GM18858 (cell line): ENCODE results near the gene ENTPD6.
"Not testable (repeated sequence)": the region's sequence is repeated elsewhere in the genome, so short reads cannot be mapped to it uniquely, and the experiment has no call there.

Experiments used
- ATAC-seq: cut with Tn5 transposase; IDR thresholded peaks from one replicate; pipeline ENCODE4 v1.9.1; 2021; ENCODE audit not compliant: unreplicated experiment

ENTPD6 gene

DNA sequence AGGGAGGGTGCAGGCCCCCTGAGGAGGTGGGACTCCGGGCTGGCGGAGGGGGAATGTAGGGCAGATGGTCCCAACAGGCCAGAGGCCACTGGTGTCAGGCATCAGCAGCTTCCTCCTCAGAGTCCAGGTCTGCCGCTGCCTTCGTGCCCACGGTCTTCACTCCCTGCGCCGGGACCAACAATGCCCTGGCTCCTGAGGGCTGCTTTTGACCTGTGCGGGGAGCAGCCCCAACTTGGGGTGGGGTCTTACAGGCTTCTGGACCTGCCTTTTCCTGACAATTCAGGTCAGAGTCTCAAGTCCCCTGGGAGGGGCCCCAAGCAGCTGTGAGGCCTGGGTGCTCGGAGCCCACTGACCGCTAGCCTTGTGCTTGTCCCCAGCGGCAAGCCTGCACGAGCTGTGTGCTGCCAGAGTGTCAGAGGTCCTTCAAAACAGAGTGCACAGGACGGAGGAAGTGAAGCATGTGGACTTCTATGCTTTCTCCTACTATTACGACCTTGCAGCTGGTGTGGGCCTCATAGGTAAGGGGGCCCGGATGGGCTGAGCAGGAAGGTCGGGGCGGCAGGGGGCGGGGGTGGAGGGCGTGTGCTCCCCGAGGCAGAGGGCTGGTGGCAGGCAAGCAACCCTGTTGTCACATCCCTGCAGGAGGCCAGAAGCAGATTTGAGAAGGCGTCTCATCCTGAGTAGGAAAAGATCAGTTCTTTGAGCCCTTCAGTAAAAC is 27.1 kb downstream of the ENTPD6 start:
- no peak for ATAC-seq

DNA sequence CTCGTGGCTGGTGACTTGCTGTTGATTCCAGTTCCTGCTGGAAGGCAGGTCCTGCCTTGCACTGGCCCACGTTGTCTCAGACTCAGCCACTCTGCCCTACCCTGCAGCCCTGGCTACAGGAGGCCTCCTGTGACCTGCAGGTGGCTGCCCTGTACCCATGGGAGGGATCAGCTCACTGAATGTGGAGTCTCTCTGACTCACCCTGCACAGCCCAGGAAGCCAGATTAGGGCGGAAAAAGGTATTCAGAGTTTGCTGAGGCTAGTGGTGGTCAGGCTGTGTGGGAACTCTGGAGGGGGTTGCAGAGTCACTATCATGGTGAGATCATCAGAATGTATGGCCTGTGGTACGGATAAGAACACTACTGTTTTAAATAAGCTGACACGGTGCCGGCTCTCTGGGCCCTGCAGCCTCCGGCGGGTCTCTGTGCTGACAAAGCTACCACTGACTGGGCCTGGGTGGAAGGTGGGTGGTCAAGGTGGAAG is 27.7 kb downstream of the ENTPD6 start:
- ATAC-seq, result no peak

DNA sequence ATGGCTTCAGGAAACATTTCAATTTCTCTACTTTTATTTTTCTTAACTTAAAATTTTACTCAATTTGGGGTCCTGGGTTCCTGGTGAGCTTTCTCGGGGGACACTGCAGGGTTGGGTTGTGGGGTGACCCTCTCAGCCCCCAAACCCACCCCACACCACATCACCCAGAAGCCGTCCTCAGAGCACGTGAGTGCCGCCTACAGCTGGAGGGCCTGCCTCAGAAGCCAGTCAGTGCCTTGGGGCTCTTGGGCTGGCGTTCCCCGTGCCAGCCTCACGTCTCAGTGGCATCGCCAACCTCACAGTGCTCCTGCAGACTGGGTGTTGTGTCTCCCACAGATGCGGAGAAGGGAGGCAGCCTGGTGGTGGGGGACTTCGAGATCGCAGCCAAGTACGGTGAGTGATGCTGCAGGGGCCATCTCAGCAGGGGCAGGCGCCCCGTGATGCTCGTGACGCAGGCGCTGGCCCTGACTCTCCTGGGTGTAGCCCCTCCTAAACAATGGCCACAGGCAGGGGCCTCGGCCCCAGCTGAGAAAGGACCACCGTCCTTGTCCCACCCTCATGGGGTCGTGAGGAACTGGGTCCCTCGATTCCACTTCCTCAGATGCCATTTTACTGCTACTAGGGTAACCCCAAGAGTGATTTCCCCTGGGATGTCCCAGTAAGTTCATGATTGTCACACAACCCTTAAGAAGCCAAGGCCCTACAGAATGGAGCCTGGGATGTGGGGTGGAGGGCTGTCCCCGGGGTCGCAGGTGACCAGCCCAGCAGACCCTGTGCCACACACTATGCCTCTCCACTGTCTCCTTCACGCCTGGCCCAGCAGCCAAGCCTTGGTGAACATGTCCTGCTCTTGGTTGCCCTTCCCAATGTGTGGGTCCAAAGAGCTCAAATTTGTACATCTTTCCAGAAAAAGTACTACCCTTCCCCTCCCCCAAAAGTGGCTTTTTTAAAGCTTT is 28.5 kb downstream of the ENTPD6 start:
- no peak for ATAC-seq

DNA sequence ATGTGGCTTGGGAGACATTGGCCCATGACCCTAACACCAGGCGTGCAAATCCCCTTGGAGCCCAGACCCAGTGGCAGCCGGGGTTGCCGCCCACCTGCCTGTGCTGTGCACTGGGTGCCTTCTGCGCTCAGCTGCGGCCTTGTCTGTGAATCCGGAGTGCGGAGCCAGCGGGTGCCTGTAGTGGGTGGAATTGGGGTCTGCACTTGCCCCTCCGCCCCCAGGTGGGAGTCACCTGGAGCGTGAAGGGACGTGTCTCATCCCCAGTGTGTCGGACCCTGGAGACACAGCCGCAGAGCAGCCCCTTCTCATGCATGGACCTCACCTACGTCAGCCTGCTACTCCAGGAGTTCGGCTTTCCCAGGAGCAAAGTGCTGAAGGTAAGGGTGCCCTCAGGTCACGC is 29.4 kb downstream of the ENTPD6 start:
- no peak for ATAC-seq

DNA sequence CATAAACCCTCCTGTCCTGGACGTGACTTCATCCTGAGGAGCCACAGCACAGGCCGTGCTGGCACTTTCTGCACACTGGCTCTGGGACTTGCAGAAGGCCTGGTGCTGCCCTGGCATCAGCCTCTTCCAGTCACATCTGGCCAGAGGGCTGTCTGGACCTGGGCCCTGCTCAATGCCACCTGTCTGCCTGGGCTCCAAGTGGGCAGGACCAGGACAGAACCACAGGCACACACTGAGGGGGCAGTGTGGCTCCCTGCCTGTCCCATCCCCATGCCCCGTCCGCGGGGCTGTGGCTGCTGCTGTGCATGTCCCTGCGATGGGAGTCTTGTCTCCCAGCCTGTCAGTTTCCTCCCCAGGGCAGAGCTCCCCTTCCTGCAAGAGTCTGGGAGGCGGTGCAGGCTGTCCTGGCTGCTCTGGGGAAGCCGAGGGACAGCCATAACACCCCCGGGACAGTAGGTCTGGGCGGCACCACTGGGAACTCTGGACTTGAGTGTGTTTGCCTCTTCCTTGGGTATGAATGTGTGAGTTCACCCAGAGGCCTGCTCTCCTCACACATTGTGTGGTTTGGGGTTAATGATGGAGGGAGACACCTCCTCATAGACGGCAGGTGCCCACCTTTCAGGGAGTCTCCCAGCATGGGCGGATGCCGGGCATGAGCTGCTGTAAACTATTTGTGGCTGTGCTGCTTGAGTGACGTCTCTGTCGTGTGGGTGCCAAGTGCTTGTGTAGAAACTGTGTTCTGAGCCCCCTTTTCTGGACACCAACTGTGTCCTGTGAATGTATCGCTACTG is 30.3 kb downstream of the ENTPD6 start:
- no peak for ATAC-seq

DNA sequence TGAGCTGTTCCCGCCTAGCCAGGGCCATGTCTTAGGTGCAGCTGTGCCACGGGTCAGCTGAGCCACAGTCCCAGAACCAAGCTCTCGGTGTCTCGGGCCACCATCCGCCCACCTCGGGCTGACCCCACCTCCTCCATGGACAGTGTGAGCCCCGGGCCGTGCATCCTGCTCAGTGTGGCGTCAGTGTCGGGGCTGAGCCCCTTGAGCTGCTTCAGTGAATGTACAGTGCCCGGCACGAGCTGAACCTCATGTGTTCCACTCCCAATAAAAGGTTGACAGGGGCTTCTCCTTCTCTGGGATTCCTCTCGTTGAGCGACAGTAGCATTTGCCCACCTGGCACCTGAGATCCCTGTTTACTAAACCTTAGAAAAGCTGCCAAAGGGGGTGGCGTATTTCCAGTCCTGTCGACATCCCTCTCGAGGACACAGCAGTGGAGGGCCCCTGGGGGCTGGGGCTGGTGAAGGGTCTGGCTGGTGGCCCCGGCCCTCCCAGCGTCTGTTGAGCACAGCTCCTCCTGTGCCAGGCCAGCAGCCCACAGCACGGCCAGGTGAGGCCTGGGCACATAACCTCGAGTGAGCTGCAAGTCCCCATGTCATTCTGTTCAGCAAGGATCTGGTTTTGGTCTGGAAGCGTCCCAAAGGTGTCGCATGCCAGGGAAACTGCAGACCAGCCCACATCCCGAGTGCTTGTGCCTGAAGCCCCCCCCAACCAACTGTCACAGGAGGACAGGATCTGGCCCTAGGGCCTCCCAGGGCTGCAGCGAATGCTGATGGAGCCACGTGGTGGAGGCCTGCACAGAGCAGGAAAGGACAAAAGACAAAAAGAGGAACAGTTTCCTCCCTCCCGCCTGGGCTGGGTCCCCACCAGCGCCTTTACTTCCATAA is 31.2 kb downstream of the ENTPD6 start:
- ATAC-seq, result no peak

DNA sequence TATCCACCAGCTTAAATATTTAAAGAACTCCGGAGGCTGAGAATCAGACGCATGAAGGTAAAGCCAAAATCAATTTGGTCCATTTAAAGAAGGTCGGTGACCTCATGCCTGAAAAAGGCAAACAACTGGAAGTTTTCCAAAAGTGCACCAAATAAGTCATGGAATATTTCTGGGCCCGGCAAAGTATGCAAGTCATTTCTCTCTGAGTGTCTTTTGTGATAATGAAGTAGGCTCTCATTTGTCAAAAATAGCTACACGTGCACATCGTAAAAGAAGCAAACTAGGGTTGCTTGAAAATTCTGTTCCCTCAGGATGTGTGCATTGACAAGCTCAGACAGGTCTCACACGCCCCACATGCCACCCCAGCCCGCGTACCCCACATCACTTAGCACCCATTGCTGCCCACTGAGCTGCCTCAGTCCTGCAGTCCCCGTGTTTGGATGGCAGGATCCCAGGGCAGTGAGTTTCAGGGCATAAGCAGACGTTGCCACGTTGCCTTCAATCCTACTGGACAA is 31.9 kb downstream of the ENTPD6 start:
- ATAC-seq, result no peak

DNA sequence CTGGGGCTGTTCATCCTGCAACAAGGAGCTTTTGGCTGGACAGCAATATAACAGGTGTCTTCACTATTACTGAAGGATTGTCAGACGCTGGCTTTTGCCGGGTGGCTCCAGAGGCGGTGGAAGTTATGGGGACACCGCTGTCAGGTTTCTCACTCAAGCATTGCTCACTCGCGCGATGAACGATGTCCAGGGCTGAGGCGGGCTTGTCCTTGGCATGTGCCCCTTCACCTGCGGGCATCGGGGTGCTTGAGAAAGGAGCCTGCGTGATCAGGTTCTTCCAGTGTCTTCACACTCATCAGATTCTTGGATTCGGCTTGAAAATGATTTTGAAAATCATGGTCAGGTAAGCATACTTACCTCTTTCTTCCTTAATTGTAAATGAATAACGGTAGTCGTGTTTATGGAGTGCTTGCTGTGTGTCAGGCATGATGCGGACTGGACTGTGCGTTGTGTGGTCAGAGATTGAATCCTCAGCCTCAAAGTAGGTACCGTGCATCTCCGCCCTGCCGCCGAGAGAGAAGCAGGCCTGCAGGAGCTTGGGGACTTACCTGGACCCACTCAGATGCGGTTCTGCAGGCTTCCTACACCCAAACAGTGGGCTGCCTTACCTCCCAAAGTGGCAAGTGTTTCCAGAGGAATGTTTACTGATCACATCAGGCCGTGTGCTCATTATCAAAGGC is 34.1 kb downstream of the ENTPD6 start:
- no peak for ATAC-seq

DNA sequence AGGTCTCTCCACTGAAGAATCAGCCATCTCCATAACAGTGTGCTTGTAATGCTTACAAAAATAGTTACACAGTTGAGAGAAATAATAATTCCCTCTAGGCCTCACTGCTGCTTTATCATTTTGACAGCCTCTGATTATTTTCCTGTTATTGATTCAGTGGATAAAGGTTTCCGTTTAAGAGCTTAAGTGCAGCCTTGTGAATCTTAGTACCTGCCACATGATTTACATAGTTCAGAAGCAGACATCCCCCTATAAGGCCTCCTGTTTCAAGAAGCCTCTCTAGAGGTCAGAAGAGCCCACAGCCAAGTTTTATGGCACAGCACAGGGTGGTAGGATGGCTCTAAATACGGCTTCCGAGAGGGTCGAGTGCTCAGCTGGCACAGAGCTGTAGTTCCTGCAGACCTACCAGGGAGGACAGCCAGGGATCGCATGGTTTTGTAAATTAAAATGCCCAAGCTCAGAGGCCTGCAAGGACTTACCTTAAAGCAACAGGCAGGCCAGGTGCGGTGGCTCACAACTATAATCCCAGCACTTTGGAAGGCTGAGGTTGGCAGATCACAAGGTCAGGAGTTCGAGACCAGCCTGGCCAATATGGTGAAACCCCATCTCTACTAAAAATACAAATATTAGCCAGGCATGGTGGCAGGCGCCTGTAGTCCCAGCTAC is 34.8 kb downstream of the ENTPD6 start:
- ATAC-seq, result peak; percentile 80

DNA sequence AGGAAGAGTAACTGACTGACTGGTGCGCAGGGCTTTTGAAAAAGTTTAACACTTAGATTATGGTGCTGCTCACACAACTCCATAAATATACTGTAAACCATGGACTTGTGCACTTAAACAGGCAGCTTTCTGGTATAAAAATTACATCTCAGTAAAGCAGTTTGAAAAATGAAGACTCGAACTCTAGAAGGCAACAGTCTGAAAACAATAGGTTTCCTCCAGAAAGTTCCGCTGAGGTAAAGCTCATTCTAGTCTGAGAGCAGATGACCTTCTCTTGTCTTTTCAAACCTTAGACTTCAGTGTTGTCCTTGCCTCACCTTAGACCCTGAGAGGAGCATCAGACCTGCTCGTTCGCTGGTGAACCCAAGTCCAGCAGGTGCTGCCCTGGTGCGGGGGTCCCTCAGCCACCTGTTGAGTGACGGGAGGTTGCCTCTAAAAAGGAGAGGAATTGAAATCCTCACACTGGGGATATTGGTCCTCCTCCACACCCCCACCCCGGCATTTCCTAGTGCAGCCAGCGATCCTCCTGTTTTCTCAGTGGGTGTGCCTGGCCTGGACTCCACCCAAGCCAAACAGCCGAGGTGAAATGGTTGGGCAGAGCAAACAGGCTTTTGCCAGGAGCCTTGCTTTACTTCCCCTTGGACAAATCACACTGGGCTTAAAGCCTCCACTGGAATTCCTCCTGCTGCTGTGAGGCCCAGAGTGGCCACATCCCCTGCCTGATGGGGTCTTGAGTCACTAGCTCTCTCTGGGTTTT is 37.7 kb downstream of the ENTPD6 start:
- ATAC-seq, result no peak

DNA sequence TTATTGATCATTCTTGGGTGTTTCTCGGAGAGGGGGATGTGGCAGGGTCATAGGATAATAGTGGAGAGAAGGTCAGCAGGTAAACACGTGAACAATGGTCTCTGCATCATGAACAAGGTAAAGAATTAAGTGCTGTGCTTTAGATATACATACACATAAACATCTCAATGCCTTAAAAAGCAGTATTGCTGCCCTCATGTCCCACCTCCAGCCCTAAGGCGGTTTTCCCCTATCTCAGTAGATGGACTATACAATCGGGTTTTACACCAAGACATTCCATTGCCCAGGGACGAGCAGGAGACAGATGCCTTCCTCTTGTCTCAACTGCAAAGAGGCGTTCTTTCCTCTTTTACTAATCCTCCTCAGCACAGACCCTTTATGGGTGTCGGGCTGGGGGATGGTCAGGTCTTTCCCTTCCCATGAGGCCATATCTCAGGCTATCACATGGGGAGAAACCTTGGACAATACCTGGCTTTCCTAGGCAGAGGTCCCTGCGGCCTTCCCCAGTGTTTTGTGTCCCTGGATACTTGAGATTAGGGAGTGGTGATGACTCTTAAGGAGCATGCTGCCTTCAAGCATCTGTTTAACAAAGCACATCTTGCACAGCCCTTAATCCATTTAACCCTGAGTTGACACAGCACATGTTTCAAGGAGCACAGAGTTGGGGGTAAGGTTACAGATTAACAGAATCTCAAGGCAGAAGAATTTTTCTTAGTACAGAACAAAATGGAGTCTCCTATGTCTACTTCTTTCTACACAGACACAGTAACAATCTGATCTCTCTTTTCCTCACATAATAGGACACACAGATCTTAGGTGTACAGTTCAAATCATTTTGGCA is 38.7 kb downstream of the ENTPD6 start:
- ATAC-seq, result not testable (repeated sequence)

DNA sequence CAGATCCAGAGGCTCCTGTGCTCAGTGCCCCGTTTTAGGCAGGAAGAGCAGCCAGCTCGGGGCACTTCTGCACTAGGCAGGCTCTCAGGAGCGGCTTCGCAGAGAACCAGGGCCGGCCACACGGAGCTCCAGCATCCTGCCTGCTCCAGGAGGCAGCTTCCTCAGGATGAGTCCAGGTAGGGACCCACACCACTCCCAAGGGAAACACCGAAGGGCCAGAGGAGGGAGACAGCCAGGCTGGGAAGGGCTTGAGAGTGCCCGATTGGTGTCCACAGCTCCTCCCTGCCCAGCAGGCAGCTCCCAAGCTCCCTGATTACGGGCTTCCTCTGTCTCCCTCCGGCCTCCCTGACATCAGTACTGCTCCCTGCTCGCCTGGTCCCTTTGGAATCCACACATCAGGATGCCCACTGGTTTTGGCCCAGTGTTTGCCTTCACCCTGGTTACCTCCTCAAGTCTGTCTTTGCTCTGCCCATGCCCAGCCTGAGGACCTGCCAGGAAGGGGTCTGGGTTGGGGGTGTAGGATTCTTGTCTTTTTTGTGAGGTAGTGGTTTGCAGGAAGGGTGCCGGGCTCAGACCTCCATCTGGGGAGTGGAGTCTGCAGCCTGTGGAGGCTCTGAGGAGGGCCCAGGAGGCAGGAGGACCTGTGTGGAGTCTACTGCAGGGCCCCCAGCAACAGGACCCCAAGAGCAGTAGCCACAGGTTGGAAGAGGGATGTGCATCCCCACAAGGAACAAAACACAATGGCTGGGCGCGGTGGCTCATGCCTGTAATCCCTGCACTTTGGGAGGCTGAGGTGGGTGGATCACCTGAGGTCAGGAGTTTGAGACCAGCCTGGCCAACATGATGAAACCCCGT is 41.2 kb downstream of the ENTPD6 start:
- no peak for ATAC-seq

DNA sequence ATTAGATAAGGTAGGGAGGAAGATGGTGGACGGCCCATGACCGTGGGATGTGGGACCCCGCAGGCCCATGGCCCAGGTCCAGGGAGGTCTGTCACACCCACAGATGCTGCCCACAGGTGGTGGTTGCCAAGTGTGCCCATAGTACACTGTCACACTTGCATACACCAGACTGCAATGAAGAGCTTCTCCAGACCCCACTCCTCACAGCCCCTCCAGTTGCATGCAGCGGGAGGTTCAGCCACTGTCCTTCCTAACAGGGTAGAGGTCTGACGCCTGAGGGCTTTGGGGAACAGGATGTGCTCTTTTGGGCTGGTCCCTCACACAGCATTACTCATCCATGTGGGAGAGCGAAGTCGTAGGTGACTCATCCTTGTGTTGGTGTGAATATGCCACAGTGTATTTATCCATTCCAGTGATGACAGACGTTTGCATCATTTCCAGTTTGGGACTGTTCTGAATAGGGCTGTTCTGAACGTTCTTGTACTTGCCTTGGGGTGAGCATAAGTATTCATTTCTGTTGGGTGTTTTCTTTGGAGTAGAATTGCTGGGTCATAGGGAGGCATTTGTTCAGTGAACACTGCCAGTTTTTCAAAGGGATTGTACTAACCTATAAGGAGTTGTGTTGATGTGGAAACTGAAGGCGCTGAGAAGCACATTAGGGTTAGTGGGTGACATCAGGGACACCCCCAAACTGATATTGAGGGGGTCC is 42.3 kb downstream of the ENTPD6 start:
- ATAC-seq, result peak; percentile 61

DNA sequence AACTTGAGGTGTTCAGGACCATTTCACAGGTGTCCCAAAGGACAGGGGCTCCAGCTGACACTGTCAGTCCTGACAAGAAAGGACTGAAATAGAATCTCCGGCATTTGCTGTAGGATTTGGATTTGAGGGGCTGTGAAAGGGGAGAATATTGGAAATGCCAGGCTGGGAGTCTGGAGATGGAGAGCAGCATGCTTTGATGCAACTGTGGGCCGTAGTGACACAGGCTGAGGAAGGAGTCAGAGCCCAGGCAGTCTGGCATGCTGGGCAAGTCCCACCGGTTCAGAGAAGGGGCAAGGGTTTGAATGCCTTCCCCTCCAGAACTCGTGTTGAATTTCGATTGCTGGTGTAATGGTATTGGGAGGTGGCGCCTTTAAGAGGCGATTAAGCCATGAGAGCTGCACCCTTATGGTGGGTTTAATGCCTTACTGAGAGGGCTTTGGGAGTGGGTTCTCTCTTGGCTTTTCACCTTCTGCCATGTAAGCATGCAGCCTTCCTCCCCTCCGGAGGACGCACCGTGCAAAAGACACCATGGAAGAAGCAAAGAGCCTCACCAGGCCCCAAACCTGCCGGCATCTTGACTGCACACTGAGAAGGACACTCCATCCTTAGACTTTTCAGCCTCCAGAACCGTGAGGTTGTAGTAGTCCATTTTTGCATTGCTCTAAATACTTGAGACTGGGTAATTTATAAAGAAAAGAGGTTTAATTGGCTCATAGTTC is 43.0 kb downstream of the ENTPD6 start:
- no peak for ATAC-seq
